HepG2 (cell line): Measurements from ENCODE around the gene USP2. TPM values are rescaled to one million over a fixed set of nuclear protein-coding genes. Genes with fewer than 3 reads are reported as not detected.

Experiments used
- ATAC-seq: fragments of 200-7000 bp; cut with Tn5 transposase; 3 replicates; pipeline ENCODE4 v1.9.1; 2020; ENCODE audit warnings: mild to moderate bottlenecking, moderate library complexity
- BruUV-seq: library from RNA; stranded (reverse); fragments of 400-500 nt; replicated peaks from 2 replicates; lab custom pipeline; 2021; lab: Mats Ljungman, UMichigan
- CTCF ChIA-PET: fragments of 300-600 bp; formaldehyde crosslinking; extraction: SDS; loops from one replicate; lab custom pipeline; 2021; ENCODE audit warnings: low total read pairs, inconsistent platforms, low intra/inter-chr PET ratio; lab: Yijun Ruan, JAX
- POLR2A ChIA-PET: fragments of 350-600 bp; sonication (Branson Sonifier 250); formaldehyde crosslinking; loops from one replicate; lab custom pipeline; 2020; ENCODE audit warnings: antibody characterized with exemption, inconsistent platforms; lab: Yijun Ruan, JAX
- DNase-seq: peaks from one replicate; pipeline ENCODE4 v3.0.0-alpha.2; 2015; ENCODE audit warnings: low spot score
- FAIRE-seq: peaks from 3 replicates; lab custom pipeline; 2011; peaks lifted over from hg19 to GRCh38; lab: Jason Lieb, UNC
- H2AFZ ChIP-seq: one replicate; pipeline ENCODE4 v1.6.1; 2011; ENCODE audit warnings: low read length, inconsistent platforms
- H3K27ac ChIP-seq: fragments of 300-600 bp; 3 replicates; pipeline ENCODE4 v1.8.0; 2011; ENCODE audit warnings: mixed run types, mild to moderate bottlenecking, mixed read lengths, low read length, inconsistent platforms; ENCODE audit not compliant: insufficient read depth; ENCODE audit errors: extremely low read length
- H3K27me3 ChIP-seq, 2 experiments: fragments of 200-600 bp in 1 of 2; 2 replicates in 1 of 2; 3 replicates in 1 of 2; pipeline versions ENCODE4 v1.6.0 to v1.8.0; 2011; ENCODE audit warnings: low read length in 2 of 2, mild to moderate bottlenecking in 2 of 2, moderate library complexity in 2 of 2, inconsistent platforms in 1 of 2; ENCODE audit not compliant: insufficient read depth in 2 of 2, control insufficient read depth in 1 of 2
- H3K36me3 ChIP-seq, 2 experiments: fragments of 200-600 bp in 1 of 2; replicated peaks in 1 of 2; 2 replicates in 1 of 2; 3 replicates in 1 of 2; pipeline versions ENCODE4 v1.5.1 to v1.8.0; 2011; ENCODE audit warnings: low read length in 2 of 2, inconsistent platforms in 1 of 2; ENCODE audit not compliant: insufficient read depth in 2 of 2, control insufficient read depth in 1 of 2
- H3K4me1 ChIP-seq: 2 replicates; pipeline ENCODE4 v1.5.1; 2012; ENCODE audit warnings: low read length, inconsistent platforms; ENCODE audit not compliant: insufficient read depth
- H3K4me2 ChIP-seq: 2 replicates; pipeline ENCODE4 v1.6.0; 2011; ENCODE audit warnings: low read depth, low read length, inconsistent platforms
- H3K4me3 ChIP-seq, 3 experiments: fragments of 200-600 bp in 1 of 3; sonication (generic), shearing (Covaris generic) in 1 of 3; replicated peaks in 1 of 3; 2 replicates each; pipeline ENCODE4 v1.5.1; 2011 to 2016; ENCODE audit warnings: low read length in 3 of 3, inconsistent platforms in 2 of 3, low read depth in 2 of 3, mild to moderate bottlenecking in 2 of 3, control low read depth in 1 of 3, mixed read lengths in 1 of 3; ENCODE audit not compliant: insufficient read depth in 1 of 3
- H3K79me2 ChIP-seq: one replicate; pipeline ENCODE4 v1.6.1; 2011; ENCODE audit warnings: low read length, inconsistent platforms; ENCODE audit not compliant: insufficient read depth
- H3K9ac ChIP-seq: 2 replicates; pipeline ENCODE4 v1.6.0; 2011; ENCODE audit warnings: mild to moderate bottlenecking, low read depth, low read length, inconsistent platforms; ENCODE audit not compliant: insufficient read depth
- H3K9me3 ChIP-seq: 2 replicates; pipeline ENCODE4 v1.5.1; 2012; ENCODE audit warnings: mild to moderate bottlenecking, low read length
- H4K20me1 ChIP-seq: 2 replicates; pipeline ENCODE4 v1.6.0; 2011; ENCODE audit warnings: inconsistent platforms, mild to moderate bottlenecking, low read length, moderate library complexity; ENCODE audit not compliant: insufficient read depth
- HNRNPLL ChIP-seq: fragments of 200-400 bp; formaldehyde crosslinking; IDR thresholded peaks from 2 replicates; pipeline ENCODE4 v1.6.1; 2017; ENCODE audit warnings: mild to moderate bottlenecking, low read depth, low read length; ENCODE audit not compliant: poor library complexity, severe bottlenecking
- KLF15 ChIP-seq: sonication (generic); formaldehyde crosslinking; IDR thresholded peaks from 2 replicates; pipeline ENCODE4 v1.8.1; 2023; ENCODE audit warnings: borderline replicate concordance, mild to moderate bottlenecking, inconsistent platforms, missing genetic modification reagents, mixed read lengths
- NFE2 ChIP-seq: sonication (generic); formaldehyde crosslinking; IDR thresholded peaks from 2 replicates; pipeline ENCODE4 v1.4.0; 2020; ENCODE audit warnings: missing genetic modification reagents
- REPIN1 ChIP-seq: sonication (generic); formaldehyde crosslinking; IDR thresholded peaks from 2 replicates; pipeline ENCODE4 v1.8.0; 2022; ENCODE audit warnings: missing genetic modification reagents, low read depth, mild to moderate bottlenecking, borderline replicate concordance
- RFX1 ChIP-seq: fragments of 450-650 bp; IDR thresholded peaks from 2 replicates; pipeline ENCODE4 v1.6.1; 2017
- SAFB2 ChIP-seq: sonication (generic); formaldehyde crosslinking; IDR thresholded peaks from 2 replicates; pipeline ENCODE4 v1.5.1; 2020; ENCODE audit warnings: missing genetic modification reagents, low read depth, mild to moderate bottlenecking, borderline replicate concordance
- ZNF160 ChIP-seq: sonication (generic); formaldehyde crosslinking; IDR thresholded peaks from 2 replicates; pipeline ENCODE4 v1.8.0; 2022; ENCODE audit warnings: mild to moderate bottlenecking, inconsistent platforms, missing genetic modification reagents
- ZNF501 ChIP-seq: sonication (generic); formaldehyde crosslinking; IDR thresholded peaks from 2 replicates; pipeline ENCODE4 v1.5.1; 2020; ENCODE audit warnings: mild to moderate bottlenecking, moderate library complexity, missing genetic modification reagents
- WGBS: methylation state at CpG from one replicate; pipeline ENCODE4 v1.1.6; 2017; ENCODE audit warnings: low lambda C conversion rate; 5-methylcytosine and 5-hydroxymethylcytosine counted together
- in situ Hi-C: cut with HindIII; loops from 2 replicates; pipeline ENCODE4 v1.10.0; 2017; ENCODE audit warnings: low pct_unique_long_range_greater_than_20kb; ENCODE audit not compliant: extremely low pct_ligation_motif_present
- intact Hi-C: fragments of 100-400 bp; cut with micrococcal nuclease; formaldehyde crosslinking; loops from one replicate; pipeline ENCODE4 v1.10.0; 2022; ENCODE audit not compliant: unreplicated experiment
- polyA plus RNA-seq, 8 experiments: library from polyadenylated mRNA; depleted of rRNA in 3 of 8; stranded (reverse) in 7 of 8; unstranded in 1 of 8; fragments of >200 nt; fragmentation: Illumina TruSeq in 4 of 8; extraction: Trizol in 4 of 8; gene quantifications; 2 replicates each; pipeline versions ENCODE4 v1.2.1 to v1.2.3, GENCODE V29; 2011 to 2016; ENCODE audit warnings: low read depth in 4 of 8, missing spikeins in 1 of 8, mixed read lengths in 1 of 8; ENCODE audit not compliant: insufficient read depth in 1 of 8
- total RNA-seq, 5 experiments: library from RNA; depleted of rRNA; stranded (reverse); fragments of >200 nt; fragmentation: Illumina TruSeq; extraction: Trizol; gene quantifications; 2 replicates each; pipeline ENCODE4 v1.2.3, GENCODE V29; 2016; ENCODE audit warnings: low read depth in 1 of 5
- TF ChIP-seq, protein P1 (sequence below): sonication (generic); formaldehyde crosslinking; IDR thresholded peaks from 2 replicates; pipeline ENCODE4 v1.4.0; 2020; ENCODE audit warnings: missing genetic modification reagents
- TF ChIP-seq, protein P2 (sequence below): IDR thresholded peaks from 2 replicates; pipeline ENCODE4 v1.6.1; 2016; ENCODE audit warnings: missing biosample characterization, missing genetic modification reagents, low read depth
- TF ChIP-seq, protein P3 (sequence below): fragments of 450-650 bp; IDR thresholded peaks from 2 replicates; pipeline ENCODE4 v1.6.1; 2016
- TF ChIP-seq, protein P4 (sequence below): sonication (generic); formaldehyde crosslinking; IDR thresholded peaks from 2 replicates; pipeline ENCODE4 v1.4.0; 2020; ENCODE audit warnings: mild to moderate bottlenecking, missing genetic modification reagents
- TF ChIP-seq, protein P5 (sequence below): sonication (generic); formaldehyde crosslinking; IDR thresholded peaks from 2 replicates; pipeline ENCODE4 v1.8.1; 2022; ENCODE audit warnings: mild to moderate bottlenecking, missing genetic modification reagents

USP2 gene
- total and polyA plus RNA-seq, 2 of the 13 experiments (the other 11 are each of a cell fraction or from before 2014, with no cell fraction given) = 2.5 to 6.0 TPM

- WGBS = 90% methylated on average over 4 of the region's 8 CpGs
- H3K9ac ChIP-seq = no peak overlapping the region
- H3K27me3 ChIP-seq = no peaks in the 10 kb centered on the region
- H3K27ac ChIP-seq = no peak overlapping the region
- no peak overlapping the region for H2AFZ ChIP-seq
- H3K4me2 ChIP-seq = no peak overlapping the region
- TF ChIP-seq RFX1 = no peak
- TF ChIP-seq ZNF160 (CRISPR knock-in tag) = no peak
- TF ChIP-seq, protein P1, sequence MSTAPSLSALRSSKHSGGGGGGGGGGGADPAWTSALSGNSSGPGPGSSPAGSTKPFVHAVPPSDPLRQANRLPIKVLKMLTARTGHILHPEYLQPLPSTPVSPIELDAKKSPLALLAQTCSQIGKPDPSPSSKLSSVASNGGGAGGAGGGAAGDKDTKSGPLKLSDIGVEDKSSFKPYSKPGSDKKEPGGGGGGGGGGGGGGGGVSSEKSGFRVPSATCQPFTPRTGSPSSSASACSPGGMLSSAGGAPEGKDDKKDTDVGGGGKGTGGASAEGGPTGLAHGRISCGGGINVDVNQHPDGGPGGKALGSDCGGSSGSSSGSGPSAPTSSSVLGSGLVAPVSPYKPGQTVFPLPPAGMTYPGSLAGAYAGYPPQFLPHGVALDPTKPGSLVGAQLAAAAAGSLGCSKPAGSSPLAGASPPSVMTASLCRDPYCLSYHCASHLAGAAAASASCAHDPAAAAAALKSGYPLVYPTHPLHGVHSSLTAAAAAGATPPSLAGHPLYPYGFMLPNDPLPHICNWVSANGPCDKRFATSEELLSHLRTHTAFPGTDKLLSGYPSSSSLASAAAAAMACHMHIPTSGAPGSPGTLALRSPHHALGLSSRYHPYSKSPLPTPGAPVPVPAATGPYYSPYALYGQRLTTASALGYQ = no peak
- no peak for TF ChIP-seq REPIN1 (CRISPR knock-in tag)
- TF ChIP-seq, protein P2, sequence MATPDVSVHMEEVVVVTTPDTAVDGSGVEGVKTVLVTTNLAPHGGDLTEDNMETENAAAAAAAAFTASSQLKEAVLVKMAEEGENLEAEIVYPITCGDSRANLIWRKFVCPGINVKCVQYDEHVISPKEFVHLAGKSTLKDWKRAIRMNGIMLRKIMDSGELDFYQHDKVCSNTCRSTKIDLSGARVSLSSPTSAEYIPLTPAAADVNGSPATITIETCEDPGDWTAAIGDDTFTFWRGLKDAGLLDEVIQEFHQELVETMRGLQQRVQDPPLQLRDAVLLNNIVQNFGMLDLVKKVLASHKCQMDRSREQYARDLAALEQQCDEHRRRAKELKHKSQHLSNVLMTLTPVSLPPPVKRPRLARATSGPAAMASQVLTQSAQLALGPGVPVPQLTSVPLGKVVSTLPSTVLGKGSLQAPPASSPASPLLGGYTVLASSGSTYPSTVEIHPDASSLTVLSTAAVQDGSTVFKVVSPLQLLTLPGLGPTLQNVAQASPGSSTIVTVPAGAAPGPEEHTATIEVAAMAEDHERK (CRISPR knock-in tag) = no peak
- TF ChIP-seq ZNF501 (CRISPR knock-in tag) = no peak
- TF ChIP-seq, protein P3, sequence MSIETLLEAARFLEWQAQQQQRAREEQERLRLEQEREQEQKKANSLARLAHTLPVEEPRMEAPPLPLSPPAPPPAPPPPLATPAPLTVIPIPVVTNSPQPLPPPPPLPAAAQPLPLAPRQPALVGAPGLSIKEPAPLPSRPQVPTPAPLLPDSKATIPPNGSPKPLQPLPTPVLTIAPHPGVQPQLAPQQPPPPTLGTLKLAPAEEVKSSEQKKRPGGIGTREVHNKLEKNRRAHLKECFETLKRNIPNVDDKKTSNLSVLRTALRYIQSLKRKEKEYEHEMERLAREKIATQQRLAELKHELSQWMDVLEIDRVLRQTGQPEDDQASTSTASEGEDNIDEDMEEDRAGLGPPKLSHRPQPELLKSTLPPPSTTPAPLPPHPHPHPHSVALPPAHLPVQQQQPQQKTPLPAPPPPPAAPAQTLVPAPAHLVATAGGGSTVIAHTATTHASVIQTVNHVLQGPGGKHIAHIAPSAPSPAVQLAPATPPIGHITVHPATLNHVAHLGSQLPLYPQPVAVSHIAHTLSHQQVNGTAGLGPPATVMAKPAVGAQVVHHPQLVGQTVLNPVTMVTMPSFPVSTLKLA = no peak
- TF ChIP-seq NFE2 = no peak
- TF ChIP-seq, protein P4, sequence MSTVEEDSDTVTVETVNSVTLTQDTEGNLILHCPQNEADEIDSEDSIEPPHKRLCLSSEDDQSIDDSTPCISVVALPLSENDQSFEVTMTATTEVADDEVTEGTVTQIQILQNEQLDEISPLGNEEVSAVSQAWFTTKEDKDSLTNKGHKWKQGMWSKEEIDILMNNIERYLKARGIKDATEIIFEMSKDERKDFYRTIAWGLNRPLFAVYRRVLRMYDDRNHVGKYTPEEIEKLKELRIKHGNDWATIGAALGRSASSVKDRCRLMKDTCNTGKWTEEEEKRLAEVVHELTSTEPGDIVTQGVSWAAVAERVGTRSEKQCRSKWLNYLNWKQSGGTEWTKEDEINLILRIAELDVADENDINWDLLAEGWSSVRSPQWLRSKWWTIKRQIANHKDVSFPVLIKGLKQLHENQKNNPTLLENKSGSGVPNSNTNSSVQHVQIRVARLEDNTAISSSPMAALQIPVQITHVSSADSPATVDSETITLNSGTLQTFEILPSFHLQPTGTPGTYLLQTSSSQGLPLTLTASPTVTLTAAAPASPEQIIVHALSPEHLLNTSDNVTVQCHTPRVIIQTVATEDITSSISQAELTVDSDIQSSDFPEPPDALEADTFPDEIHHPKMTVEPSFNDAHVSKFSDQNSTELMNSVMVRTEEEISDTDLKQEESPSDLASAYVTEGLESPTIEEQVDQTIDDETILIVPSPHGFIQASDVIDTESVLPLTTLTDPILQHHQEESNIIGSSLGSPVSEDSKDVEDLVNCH = no peak
- TF ChIP-seq, protein P5, sequence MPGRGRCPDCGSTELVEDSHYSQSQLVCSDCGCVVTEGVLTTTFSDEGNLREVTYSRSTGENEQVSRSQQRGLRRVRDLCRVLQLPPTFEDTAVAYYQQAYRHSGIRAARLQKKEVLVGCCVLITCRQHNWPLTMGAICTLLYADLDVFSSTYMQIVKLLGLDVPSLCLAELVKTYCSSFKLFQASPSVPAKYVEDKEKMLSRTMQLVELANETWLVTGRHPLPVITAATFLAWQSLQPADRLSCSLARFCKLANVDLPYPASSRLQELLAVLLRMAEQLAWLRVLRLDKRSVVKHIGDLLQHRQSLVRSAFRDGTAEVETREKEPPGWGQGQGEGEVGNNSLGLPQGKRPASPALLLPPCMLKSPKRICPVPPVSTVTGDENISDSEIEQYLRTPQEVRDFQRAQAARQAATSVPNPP (CRISPR knock-in tag) = no peak
- TF ChIP-seq SAFB2 (CRISPR knock-in tag) = no peak
- TF ChIP-seq KLF15 (CRISPR knock-in tag) = no peak
- no peak for TF ChIP-seq HNRNPLL
- FAIRE-seq (no peak), ATAC-seq (no peak), DNase-seq (no peak)
- H3K4me3 ChIP-seq = no peak overlapping the region
- intact Hi-C loops = no loop called here
- H4K20me1 ChIP-seq = no peaks in the 10 kb centered on the region
- POLR2A ChIA-PET = no interaction called here
- CTCF ChIA-PET = no interaction called here
- no peaks in the 10 kb centered on the region for H3K79me2 ChIP-seq
- H3K9me3 ChIP-seq = peaks cover 21% of the 10 kb centered on the region
- in situ Hi-C loops = no loop called here
- H3K36me3 ChIP-seq = no peaks in the 10 kb centered on the region; a peak in 1 of 5 replicates
- BruUV-seq = no TSS peak
- H3K4me1 ChIP-seq = peaks cover 9% of the 10 kb centered on the region
Measured at GRCh38 chr11:119402470-119402869, 21.0 kb upstream of the USP2 start.
